ENCODE measurements around the gene PIGR.

Gene PIGR

GRCh38 chr1:206909883-206910318 lies 36.4 kb downstream of the PIGR start:
- no peak for DNase-seq (ENCODE audit: low read depth in 3 of 3)

- DNase-seq (ENCODE audit: low read depth in 3 of 3): no peak
Measured at GRCh38 chr1:206909161-206909882, 36.9 kb downstream of the PIGR start.

GRCh38 chr1:206908038-206908437 lies 38.2 kb downstream of the PIGR start:
- DNase-seq (ENCODE audit: low read depth in 3 of 3): no peak

GRCh38 chr1:206907304-206907991 lies 38.8 kb downstream of the PIGR start:
- DNase-seq (ENCODE audit: low read depth in 3 of 3): no peak

- DNase-seq (ENCODE audit: low read depth in 3 of 3): no peak
Measured at GRCh38 chr1:206905295-206906164, 40.7 kb downstream of the PIGR start.

- no peak for DNase-seq (ENCODE audit: low read depth in 3 of 3)
Measured at GRCh38 chr1:206904423-206905142, 41.7 kb downstream of the PIGR start.

- no peak for DNase-seq (ENCODE audit: low read depth in 3 of 3)
Measured at GRCh38 chr1:206903687-206904086, 42.6 kb downstream of the PIGR start.

- no peak for DNase-seq (ENCODE audit: low read depth in 3 of 3)
Measured at GRCh38 chr1:206902702-206903101, 43.6 kb downstream of the PIGR start.

GRCh38 chr1:206901944-206902343 lies 44.3 kb downstream of the PIGR start:
- no peak for DNase-seq (ENCODE audit: low read depth in 3 of 3)

GRCh38 chr1:206900149-206900548 lies 46.1 kb downstream of the PIGR start:
- no peak for DNase-seq (ENCODE audit: low read depth in 3 of 3)

GRCh38 chr1:206899717-206900116 lies 46.5 kb downstream of the PIGR start:
- DNase-seq (ENCODE audit: low read depth in 3 of 3): no peak

- no peak for DNase-seq (ENCODE audit: low read depth in 3 of 3)
Measured at GRCh38 chr1:206898915-206899431, 47.3 kb downstream of the PIGR start.

GRCh38 chr1:206898089-206898914 lies 48.0 kb downstream of the PIGR start:
- DNase-seq (ENCODE audit: low read depth in 3 of 3): no peak

- no peak for DNase-seq (ENCODE audit: low read depth in 3 of 3)
Measured at GRCh38 chr1:206897175-206897574, 49.1 kb downstream of the PIGR start, which contains the start of gene IL24. TSS of gene IL24 (plus strand) at chr1:206897443. CDS start at chr1:206897833, 390 bp downstream.

GRCh38 chr1:206896261-206896660 lies 50.0 kb downstream of the PIGR start:
- DNase-seq (ENCODE audit: low read depth in 3 of 3): no peak

GRCh38 chr1:206895837-206896242 lies 50.4 kb downstream of the PIGR start:
- DNase-seq (ENCODE audit: low read depth in 3 of 3): no peak

GRCh38 chr1:206895325-206895724 lies 50.9 kb downstream of the PIGR start:
- no peak for DNase-seq (ENCODE audit: low read depth in 3 of 3)

GRCh38 chr1:206893380-206893779 lies 52.9 kb downstream of the PIGR start:
- no peak for DNase-seq (ENCODE audit: low read depth in 3 of 3)

GRCh38 chr1:206892351-206892984 lies 53.8 kb downstream of the PIGR start:
- DNase-seq (ENCODE audit: low read depth in 3 of 3): no peak

- no peak for DNase-seq (ENCODE audit: low read depth in 3 of 3)
Measured at GRCh38 chr1:206891412-206891811, 54.9 kb downstream of the PIGR start.

All from stimulated activated CD4-positive, alpha-beta T cell treated with anti-CD3 and anti-CD28 coated beads, TNF-alpha, amount 100 ng/mL, for 4 hours (primary cell).